Stimulated activated CD4-positive, alpha-beta T cell treated with anti-CD3 and anti-CD28 coated beads, TNF-alpha, amount 100 ng/mL, for 1 hour (primary cell): Measurements from ENCODE around the gene DEPDC1B.
"Not testable (repeated sequence)": the region's sequence is repeated elsewhere in the genome, so short reads cannot be mapped to it uniquely, and the experiment has no call there.

Source experiments
- DNase-seq, 3 donors: peaks; one replicate each; pipeline ENCODE4 v3.0.0-alpha.2; 2020; ENCODE audit warnings: low read depth in 3 of 3, low spot score in 1 of 3

Gene DEPDC1B

DNA sequence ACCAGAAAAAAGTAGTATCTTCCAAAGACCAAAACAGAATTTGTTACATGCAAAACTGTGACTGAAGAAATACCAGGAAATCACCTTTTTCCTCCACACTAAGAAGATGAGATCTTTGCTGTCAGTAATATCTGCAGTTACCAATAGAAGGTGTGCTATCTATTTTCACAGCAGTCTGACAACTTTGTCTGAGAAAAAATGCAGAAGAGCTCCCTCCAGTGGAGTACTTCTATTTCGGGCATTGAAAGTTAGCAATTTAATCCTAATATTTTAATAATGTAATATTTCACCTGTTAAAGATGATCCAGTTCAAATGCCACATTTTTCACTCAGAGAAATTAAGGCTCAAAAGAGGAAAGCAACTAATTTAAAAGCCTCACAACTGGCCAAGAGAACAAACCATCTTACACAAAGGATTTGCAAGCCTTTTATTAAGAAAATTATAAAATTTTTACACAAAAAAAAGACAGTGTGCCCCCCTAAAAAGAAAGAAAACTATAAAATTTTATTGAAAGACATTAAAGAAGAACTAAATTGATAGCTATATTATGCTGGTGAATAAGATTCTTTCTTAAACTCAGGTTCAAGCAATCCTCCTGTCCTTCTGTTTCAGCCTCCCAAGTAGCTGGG lies 50.6 kb downstream of the DEPDC1B start:
- no peak for DNase-seq

DNA sequence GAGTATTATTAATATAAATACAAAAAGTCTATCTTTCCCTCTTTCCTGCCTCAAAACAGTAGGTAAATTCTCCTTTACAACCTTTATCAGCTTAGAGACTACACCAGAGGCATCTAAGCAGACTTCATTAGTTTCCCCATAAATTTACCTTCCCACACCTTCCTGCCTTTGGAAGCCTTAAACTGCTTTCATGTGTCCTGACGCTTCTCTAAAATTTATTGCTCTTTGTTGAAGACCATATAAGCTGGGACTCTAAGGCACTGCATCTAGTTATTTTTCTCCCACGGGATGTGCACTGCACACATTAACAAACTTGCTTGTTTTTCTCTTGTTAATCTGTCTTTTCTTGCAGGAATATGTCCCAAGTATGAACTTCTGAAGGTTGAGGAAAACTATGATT lies 51.8 kb downstream of the DEPDC1B start:
- DNase-seq = no peak

GRCh38 chr5:60640901-60641300 lies 59.1 kb downstream of the DEPDC1B start:
- no peak for DNase-seq

- DNase-seq = no peak
Measured at GRCh38 chr5:60639544-60639943, 60.4 kb downstream of the DEPDC1B start.

GRCh38 chr5:60638300-60638699 lies 61.7 kb downstream of the DEPDC1B start:
- DNase-seq = no peak

DNA sequence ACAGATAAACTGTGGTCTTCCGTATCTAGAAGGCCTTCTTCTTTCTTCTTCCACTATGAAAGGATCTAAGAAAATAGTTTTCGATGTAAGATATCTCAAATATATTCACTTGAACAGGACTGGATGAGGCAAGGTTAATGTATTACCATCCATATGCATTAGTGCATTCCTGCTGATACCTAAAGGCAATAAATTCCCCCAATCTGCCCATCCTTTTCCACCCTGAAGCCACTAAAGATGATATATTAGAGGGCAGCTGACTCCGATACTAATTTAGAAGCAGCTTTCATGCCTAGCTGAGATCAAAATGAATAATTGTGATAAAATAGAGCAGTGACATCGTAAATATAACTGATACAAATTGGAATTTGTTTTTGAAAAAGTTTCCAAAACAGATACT lies 63.3 kb downstream of the DEPDC1B start:
- no peak for DNase-seq

GRCh38 chr5:60636001-60636400 lies 64.0 kb downstream of the DEPDC1B start:
- DNase-seq = no peak

GRCh38 chr5:60634051-60634450 lies 65.9 kb downstream of the DEPDC1B start:
- no peak for DNase-seq

DNA sequence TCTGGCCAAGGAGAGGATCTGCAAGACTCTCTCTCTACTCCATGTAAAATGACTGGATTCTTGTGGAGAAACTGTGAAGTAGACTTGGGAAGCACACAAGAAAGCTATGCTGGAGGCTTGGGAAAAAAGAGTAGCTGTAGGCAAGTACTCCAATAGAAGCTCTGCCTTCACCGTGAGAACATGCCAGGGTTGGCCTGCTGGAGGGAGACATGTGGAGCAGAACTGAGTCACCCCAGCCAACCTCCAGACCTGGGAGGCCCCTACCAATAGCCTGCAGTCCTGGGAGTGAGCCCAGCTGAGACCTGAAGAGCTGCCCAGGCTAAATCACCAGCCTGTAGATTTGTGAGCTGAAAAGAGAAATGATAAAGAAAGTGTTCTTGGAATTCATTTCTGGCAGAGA lies 66.6 kb downstream of the DEPDC1B start:
- no peak for DNase-seq

- no peak for DNase-seq
Measured at GRCh38 chr5:60632153-60632552, 67.8 kb downstream of the DEPDC1B start.

DNA sequence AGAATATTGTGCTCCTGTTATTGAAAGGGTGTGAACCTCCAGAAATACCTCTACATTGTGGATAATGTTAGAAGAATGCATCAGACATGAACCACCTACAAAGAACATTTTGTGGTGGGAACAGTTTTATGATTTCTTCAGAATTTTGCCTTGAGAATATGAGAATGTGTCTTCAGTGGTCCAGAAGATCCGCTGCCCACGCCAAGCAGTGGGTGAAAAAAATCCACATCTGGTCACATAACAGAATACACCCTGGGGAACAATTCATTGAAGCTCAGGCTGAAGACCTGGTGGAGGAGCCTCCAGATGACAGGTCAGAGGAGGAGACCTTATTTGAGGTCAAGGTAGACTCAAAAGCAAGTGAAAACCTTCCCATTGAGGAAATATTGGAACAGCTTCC lies 69.1 kb downstream of the DEPDC1B start:
- DNase-seq = no peak

DNA sequence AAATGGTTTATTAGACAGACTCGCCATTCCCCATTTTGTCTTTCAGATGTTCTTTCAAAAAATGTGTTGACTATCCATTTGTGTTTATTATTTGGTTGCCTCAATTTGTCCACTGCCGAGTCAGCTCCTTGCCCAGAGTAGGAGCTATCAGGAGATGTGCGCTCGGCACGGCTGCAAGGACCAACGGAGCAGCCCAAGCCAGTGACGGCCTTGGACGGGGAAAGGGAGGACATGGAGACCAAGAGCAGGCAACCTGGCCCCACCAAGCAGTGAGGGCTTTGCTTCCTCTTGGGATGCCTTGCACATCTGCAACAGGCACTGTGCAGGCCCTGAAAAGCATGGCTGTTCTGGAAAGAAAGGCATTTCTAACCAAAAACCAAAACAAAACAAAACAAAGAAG lies 69.8 kb downstream of the DEPDC1B start:
- DNase-seq = no peak

DNA sequence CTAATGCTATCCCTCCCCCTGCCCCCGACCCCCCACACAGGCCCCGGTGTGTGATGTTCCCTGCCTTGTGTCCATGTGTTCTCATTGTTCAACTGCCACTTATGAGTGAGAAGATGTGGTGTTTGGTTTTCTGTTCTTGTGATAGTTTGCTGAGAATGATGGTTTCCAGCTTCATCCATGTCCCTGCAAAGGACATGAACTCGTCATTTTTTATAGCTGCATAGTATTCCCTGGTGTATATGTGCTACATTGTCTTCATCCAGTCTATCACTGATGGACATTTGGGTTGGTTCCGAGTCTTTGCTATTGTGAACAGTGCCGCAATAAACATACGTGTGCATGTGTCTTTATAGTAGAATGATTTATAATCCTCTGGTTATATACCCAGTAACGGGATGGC lies 75.1 kb downstream of the DEPDC1B start:
- not testable (repeated sequence) for DNase-seq

GRCh38 chr5:60620752-60621151 lies 79.2 kb downstream of the DEPDC1B start:
- DNase-seq = not testable (repeated sequence)

GRCh38 chr5:60613826-60614225 lies 86.1 kb downstream of the DEPDC1B start:
- DNase-seq = no peak

- DNase-seq = no peak
Measured at GRCh38 chr5:60611099-60611740, 88.7 kb downstream of the DEPDC1B start.

DNA sequence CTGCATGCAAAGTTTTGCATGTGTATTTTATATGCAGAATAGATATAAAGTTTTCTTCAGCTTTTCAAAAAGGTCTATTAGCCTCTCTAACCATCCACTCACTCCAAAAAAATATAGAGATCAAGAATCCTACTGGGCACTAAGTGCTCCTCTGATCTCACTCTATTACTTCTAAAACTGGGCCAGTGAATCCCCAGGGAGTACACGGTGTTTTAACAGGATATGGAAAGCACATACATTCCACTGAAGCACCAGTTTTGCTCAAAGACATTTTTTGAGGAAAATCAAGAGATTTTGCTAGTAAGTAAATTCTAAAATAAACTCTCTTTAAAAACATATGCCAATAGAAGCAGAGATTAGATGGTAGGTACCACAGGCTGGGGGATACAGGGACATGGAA lies 95.2 kb downstream of the DEPDC1B start:
- DNase-seq = no peak

- no peak for DNase-seq
Measured at GRCh38 chr5:60598424-60598823, 101.5 kb downstream of the DEPDC1B start.

DNA sequence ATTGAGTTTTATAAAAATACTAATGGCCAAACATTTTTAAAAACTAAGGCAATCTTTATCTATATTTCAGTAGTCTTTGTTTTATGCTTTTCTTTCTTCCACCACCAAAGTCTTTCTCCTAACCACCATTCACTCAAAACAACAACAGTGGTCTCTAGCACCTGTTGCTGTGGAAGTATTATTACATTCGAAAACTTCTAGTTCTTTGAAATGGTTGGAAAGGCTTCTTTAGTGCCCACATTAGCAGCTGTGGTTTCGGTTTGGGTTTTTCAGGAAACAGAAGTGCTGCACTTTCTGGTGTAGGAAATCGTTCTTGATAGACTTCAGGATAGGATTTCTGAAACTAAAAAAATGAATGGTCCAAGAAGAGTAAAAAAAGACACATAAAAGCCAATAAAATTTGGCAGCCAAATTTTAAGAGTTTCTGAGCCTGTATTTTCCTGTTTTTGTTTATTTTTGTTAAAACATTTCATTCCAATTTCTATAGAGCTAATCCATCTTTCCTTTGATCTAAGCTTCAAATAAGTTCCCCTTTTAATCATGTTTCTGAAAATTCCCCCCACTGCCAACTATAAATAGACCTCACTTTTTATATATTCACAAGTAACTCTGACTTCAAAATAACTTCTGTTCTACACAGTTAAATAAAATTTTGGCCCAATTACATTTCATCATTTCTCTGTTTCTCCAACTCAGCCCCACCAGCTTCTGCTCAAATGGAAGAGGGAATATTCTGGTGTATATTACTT lies 102.2 kb downstream of the DEPDC1B start:
- DNase-seq = no peak

GRCh38 chr5:60594715-60595477 lies 105.1 kb downstream of the DEPDC1B start:
- no peak for DNase-seq

DNA sequence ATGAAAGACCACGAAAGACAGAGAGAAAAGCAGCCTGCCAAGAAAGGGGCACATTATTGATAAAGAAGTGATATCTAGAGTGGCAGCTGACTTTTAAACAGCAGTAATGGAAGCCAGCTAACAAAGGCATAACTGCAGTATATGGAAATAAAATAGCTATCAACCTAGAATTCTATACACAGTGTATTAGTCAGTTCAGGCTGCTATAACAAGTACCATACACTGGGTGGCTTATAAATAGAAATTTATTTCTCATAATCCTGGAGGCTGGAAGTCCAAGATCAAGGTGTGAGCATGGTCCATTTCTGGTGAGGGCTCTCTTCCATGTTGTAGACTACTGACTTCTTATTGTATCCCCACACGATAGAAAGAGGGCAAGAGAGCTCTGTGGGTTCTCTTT lies 109.8 kb downstream of the DEPDC1B start:
- no peak for DNase-seq

- DNase-seq = not testable (repeated sequence)
Measured at GRCh38 chr5:60587312-60587711, 112.7 kb downstream of the DEPDC1B start.
